Stimulated activated CD4-positive, alpha-beta T cell treated with anti-CD3 and anti-CD28 coated beads, Interleukin-1b, Interleukin-23, amount 100 ng/mL, for 1 hour (primary cell): ENCODE measurements around the gene ITM2C.

Experiments used
- DNase-seq, 2 donors: peaks; one replicate each; pipeline ENCODE4 v3.0.0-alpha.2; 2020; ENCODE audit warnings: low read depth in 2 of 2

Gene ITM2C

DNA sequence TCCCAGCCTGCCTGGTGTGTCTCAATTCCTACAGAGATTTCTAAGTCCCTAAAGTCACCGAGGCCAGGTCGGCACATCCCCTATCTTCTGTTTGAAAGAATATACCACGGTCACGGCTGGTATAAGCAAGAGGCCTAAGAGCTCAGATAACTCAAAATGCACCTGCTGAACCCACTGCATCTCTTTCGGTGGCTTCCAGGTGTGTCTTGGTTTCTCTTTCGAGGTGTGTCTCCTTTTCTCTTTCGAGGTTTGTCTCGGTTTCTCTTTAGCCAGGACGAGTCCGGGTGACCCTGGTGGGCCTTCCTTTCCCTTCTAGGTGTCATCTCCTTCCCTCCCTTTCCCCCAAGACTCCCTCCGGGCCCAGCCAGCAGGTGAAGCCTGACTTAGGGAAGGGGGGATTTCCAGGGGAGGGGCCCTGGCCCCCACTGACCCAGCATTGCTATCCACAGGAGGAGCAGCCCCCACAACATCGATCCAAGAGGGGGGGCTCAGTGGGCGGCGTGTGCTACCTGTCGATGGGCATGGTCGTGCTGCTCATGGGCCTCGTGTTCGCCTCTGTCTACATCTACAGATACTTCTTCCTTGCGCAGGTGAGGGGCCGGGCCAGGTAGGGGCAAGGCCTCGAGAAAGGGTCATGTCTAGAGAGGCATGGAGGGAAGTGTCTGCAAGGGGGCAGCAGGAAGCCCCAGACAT, 8.4 kb downstream of the ITM2C start:
- no peak for DNase-seq

DNA sequence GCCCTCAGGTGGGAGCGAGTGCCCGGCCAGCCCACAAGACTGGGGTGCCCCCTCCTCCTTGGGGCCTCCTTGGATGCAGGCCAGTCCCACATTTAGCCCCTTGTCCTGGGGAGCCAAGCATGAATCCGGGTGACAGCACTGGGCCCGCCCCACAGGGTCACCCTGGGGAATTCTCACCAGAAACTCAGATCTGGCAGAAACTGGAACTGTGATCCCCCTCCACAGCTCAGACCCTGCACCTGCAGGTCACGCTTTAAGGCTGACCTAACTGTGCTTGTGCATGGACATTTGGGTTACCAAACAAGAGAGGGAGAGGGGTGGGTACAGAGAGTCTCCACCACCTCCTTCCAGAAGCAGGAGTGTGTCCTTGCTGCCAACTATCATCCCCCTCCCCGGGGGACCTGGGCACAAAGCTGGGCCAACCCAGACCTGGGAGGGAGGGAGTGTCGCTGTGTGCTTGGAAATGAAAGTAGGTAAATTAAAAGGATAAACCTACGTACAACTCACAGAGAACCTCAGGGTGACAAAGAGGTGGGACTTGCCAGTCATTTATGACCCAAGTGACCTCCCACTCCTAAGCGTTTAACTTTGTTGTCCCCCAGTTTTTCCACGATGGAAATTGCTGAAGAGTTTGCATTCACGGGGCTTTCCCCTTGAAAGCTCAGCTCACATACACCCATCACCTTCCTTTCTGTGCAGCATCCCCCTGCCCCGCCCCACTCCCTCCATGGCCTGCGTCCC, 9.1 kb downstream of the ITM2C start:
- DNase-seq, result no peak

DNA sequence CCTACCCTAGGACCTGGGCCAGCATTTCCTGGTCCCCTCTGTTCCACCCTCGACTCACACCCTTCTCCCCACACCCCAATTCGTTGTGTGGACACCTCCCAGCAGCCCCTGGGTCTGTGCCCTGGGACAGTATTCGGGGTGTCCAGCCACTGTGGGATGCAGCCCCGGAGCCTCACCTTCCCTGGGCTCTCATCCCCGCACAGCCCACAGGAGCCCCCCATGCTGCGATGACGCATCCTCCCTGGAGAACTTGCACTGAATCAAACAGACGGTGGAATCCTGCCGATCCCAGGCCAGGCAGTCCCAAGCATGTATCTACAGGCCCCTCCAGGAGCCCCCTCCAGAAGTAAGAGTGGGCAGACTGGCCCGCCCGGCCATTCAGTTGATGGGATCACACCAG, 9.7 kb downstream of the ITM2C start:
- no peak for DNase-seq

DNA sequence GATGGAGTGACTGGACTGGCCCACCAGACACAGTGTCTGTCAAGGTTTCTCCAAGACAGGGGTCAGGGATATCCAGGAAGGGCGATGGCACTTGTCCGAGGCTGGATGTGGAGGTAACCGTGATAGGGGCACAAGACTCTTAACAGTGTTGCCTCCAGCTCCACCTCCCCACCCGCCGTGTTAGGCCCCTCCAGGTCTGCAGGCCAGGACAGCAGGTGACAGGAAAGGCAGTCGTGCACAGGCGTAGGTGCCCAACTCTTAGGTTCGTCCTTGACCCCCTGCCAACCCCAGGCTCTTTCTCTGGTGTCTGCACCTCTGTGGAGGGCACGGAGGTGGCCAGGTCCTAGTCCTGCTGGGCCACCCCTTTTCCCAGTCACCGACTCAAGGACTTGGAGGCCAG, 10.1 kb downstream of the ITM2C start:
- DNase-seq, result no peak

DNA sequence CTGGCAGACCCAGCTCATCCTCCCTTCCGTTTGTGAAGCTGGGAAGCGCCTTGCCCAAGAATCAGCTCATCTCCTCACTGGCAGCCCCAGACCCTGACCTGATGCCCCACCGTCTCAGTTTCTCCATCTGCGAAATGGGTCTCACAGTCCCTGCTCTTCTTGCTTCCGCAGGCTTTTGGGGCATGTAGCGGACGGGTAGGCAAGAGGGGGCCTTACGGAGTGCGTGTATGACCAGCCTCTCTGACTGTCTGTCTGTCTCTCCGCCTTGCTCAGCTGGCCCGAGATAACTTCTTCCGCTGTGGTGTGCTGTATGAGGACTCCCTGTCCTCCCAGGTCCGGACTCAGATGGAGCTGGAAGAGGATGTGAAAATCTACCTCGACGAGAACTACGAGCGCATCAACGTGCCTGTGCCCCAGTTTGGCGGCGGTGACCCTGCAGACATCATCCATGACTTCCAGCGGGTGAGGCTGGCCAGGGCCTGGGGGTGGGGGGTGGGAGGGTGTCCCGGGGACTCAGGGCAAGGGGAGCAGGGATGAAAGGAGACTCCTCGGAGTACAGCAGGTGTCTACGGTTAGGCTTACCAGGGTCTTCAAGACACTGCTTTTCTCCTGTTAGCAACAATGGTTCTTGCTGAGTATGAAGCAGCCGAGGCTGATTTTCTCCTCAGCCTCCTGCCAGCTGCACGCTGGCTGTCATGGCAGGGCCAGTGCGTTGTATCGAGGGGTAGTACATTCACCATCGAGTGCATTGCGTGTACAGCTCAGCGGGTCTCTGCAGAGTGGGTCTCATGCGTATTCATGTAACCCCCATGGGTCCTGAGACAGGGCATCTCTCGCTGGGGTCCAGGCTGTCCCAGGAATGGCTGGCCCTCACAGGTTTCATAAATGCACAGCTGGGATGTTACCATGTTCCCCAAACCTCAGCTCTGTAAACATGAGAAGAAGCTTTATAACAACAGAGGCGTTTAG, 10.9 kb downstream of the ITM2C start:
- DNase-seq, result no peak

DNA sequence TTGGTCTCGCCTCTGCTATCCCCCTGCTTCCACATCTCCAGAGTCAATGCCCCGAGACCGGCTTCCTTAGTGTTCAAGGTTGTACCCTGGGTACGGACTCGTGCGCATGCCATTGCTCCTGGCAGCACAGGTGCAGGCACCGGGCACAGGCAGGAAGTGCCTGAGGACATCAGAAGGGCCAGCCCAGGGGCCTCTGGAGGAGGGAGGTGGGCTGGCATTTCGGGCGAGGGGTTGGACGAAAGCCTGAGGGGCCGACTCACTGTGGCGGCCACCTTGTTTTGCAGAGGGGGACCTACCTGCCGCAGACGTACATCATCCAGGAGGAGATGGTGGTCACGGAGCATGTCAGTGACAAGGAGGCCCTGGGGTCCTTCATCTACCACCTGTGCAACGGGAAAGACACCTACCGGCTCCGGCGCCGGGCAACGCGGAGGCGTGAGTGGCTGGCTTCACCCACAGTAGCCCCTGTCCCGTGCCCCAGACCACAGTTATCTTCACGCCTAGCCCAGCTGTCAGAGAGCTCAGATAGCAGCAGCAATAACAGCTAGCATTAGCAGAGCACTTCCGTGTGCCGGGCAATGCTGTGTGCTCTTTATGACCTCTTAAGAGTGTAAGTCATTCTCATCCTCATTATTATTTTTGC, 12.5 kb downstream of the ITM2C start:
- DNase-seq, result no peak

DNA sequence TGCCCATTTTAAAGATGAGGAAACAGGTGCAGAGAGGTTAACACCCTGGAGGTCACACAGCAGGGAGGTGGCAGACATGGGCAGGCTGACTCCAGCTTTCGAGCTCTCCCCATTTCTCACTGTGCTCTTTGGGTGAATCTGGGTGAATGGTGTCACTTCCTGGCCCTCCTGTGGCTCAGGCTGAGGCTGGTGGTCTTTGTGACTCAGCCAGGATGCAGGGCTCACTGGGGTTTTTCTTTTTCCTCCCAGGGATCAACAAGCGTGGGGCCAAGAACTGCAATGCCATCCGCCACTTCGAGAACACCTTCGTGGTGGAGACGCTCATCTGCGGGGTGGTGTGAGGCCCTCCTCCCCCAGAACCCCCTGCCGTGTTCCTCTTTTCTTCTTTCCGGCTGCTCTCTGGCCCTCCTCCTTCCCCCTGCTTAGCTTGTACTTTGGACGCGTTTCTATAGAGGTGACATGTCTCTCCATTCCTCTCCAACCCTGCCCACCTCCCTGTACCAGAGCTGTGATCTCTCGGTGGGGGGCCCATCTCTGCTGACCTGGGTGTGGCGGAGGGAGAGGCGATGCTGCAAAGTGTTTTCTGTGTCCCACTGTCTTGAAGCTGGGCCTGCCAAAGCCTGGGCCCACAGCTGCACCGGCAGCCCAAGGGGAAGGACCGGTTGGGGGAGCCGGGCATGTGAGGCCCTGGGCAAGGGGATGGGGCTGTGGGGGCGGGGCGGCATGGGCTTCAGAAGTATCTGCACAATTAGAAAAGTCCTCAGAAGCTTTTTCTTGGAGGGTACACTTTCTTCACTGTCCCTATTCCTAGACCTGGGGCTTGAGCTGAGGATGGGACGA, 13.2 kb downstream of the ITM2C start:
- no peak for DNase-seq

DNA sequence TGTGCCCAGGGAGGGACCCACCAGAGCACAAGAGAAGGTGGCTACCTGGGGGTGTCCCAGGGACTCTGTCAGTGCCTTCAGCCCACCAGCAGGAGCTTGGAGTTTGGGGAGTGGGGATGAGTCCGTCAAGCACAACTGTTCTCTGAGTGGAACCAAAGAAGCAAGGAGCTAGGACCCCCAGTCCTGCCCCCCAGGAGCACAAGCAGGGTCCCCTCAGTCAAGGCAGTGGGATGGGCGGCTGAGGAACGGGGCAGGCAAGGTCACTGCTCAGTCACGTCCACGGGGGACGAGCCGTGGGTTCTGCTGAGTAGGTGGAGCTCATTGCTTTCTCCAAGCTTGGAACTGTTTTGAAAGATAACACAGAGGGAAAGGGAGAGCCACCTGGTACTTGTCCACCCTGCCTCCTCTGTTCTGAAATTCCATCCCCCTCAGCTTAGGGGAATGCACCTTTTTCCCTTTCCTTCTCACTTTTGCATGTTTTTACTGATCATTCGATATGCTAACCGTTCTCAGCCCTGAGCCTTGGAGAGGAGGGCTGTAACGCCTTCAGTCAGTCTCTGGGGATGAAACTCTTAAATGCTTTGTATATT, 14.0 kb downstream of the ITM2C start:
- no peak for DNase-seq

DNA sequence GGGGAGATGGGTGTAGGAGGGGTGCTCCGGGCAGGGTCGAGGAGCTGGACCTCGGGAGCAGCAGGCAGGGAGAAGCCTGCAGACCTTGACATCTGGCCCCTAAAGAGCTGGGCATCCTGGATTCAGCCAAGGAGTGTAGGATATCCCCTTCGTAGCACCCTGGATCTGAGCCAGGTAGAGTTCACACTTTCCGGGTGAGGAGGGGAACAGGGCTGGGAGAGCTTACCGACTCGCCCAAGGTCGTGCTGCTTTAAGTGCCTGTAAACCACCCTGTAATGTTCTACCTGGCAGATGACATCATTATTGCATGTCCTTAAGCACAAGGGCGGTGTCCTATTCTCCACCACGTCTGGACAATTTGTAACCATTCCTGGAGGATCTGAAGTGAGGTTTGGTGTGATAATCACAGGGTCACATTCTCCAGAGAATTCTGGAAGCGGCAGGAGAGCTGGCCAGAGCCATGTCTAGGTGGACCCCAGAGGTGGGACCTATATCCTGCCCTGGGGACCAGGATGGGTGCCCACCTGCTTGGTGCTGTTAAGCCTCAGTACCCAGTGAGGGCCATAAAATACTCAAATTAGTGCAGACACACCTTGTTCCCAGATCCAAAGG, 14.6 kb downstream of the ITM2C start:
- DNase-seq, result no peak

DNA sequence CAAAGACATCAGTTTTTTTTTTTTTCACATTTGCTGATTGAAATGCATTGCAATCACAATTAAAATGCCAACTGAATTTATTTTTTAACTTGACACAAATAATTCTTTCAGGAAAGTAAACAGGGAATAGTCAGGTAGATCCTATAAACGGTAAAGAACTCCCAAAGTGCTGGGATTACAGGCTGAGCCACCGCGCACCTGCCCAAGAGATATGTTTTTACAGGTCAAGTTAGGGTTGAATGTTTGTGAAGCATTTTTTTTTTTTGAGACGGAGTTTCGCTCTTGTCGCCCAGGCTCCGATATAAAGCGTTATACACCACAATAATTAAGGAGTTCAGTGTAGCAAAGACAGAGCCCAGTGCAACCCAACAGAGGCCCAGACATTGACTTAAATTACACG, 15.1 kb downstream of the ITM2C start:
- no peak for DNase-seq

DNA sequence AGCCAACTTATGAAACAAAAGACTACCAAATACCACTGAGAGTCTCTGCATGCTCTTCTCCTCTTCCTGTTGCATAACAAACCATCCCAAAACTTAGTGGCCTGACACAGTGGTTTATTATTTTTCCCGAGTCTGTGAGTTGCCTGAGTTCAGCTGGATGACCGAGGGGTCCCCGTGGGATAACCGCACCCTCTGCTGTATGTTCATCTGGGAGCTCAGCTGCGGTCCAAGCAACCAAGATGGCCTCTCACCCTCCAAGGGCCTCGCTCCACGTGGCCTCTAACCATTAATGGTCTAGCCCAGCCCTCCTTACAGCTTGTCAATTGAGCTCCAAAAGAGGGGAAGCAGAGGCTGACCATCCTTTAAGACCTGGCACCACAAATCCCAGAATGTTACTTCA, 17.1 kb downstream of the ITM2C start:
- no peak for DNase-seq

DNA sequence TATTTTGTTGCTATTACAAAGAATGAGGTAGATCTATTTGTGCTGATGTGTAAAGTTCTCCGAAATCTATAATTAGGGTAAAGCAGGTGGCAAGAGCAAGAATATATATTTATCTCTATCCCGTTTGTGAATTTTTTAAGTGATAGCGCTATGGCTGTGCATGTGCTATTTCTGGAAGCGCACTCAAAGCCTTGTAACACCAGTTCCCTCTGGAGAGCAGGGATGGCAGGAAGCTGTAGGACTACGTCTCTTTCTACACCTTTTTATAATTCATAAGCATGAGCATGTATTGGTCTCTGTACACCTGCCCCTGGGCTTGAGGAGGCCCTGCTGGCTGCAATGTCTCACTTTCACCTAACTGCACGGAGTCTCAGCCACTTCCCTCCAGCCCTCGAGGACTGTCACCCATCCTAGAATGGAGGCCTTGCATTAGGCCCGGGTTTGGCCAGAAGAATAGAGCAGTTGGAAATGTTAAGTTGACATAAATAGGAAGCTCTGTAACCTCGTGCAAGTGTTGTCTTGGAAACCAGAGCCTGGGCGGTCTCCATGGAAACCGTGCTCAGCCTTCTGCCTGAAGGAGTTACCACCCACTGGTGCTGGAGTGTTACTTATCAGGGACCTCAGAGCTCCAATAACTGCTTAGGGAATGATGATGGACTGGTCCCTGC, 20.9 kb downstream of the ITM2C start:
- no peak for DNase-seq

DNA sequence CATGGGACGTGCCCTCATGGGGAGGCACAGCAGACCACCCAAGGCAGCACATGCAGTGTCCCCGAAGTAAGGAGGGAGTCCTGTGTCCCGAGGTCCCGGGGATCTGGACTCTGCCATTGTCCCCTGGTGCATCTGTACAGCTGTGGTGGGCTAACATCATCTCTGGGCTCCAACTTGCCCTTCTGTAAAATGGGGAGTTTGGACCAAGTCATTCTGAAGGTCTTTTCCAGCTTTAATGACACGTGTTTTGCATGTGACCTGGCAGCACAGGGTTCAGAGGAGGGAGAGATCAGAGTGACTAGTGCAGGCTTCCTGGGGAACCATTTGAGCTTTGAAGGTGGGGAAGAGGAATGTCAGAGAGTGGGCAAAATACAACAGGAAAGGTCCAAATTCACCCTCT, 21.5 kb downstream of the ITM2C start:
- DNase-seq, result no peak

DNA sequence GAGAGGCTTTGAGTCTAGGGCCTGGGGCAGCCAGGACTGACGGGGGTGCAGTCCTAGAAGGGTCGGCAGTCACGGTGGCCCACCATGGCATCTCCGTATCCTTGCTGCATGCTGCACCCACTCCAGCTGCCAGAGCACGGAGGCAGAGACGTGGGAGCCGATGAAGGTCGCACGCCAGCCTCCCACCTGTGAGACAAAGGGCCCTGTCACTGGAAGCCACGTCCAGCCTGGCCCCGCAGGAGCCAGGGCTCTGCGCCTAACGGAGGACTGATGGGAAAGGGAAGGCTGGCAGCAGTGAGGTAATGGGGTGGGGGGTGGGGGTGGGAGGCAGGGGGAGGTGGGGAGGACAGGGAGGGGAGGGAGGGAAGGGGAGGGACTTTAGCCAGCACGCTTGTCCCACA, 21.9 kb downstream of the ITM2C start:
- no peak for DNase-seq

DNA sequence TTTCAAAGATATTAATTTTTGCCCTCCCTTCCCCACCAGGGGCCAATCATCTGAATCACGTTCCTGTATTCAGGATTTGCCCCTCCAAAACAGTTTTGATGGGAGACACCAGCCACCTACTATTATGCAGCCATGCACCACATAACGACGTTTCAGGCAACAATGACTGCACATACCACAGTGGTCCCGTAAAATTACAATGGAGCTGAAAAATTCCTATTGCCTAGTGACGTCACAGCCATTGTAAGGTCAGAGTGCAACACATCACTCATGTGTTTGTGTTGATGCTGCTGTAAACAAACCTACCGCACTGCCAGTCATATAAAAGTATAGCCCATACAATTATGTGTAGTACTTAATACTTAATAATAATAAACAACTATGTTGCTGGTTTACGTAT, 22.6 kb downstream of the ITM2C start:
- DNase-seq, result no peak

DNA sequence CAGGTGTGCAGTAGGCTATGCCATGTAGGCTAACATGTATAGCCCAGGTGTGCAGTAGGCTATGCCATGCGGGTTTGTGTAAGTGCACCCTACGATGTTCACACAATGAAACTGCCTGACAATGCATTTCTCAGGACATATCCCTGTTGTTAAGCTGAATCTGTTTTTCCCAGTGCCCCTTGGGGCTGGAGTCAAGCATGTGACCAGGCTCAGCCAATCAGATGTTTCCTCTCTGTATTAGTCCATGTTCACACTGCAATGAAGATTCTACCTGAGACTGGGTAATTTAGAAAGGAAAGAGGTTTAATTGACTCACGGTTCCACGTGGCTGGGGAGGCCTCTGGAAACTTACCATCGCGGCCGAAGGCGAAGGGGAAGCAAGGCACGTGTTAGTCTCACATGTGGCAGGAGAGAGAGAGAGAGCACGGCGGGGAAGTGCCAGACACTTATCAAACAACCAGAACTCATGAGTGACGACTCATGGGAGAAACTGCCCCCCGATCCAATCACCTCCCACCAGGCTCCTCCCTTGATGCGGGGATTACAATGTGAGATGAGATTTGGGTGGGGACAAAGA, 24.2 kb downstream of the ITM2C start:
- DNase-seq, result no peak

DNA sequence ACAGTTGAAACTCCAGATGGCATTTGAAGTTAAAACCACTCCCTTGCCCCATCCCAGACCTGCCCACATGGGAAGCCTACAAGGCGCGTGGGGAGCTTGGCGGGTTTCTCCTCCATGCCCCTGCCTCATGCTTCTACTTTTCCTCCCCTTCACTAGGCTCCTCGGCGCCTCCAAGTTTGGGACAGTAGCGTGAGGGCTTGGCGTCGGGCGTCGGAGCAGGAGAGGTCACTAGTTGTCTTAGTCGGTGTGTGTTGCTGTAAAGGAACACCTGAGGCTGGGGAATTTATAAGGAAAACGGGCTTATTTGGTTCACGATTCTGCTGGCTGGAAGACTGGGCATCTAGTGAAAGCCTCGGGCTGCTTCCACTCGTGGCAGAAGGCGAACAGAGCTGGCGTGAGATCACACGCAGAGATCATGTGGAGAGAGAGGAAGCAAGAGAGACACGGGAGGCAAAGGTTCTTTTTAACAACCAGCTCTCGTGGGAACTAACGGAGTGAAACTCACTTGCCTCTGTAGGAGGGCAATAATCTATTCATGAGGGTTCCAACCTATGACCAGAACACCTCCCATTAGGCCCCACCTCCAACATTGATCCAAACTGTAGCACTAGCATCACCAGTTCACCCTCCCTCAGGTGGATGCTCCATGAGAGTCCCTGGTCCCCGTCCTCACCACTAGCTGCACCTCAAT, 25.3 kb downstream of the ITM2C start:
- no peak for DNase-seq

DNA sequence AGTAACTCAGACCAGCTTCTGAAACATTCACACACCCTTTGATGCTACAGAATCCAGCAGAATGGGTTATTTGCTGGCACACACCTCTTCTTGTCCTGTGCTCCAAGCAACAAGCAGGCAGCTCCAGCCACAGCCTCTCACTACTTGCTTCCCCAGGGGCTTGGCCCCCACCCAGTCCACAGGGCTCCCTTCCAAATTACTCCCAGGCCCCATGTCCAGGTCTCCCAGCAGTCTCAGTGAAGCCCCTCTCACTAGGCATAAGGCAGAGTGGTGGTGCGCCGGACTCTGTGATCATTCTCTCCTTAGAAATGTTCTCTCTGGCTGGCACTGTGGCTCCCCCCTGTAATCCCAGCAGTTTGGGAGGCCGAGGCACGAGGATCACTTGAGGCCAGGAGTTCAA, 25.9 kb downstream of the ITM2C start:
- no peak for DNase-seq

DNA sequence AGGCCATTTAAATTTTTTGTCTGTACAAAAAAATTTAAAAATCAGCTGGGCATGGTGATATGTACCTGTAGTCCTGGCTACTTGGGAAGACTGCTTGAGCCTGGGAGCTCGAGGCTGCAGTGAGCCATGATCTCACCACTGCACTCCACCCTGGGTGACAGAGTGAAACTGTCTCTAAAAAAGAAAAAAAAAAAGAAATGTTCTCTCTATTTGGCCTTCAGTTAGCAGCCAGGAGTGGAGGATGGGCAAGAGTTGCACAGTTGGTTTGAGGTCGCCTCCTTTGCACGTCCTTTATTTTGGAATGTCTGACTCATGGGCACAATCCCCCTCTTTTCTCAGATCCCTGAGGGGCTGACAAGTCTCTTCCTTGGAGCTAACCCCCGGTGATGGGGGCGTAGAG, 26.3 kb downstream of the ITM2C start:
- DNase-seq, result no peak
